ENCODE measurements around the gene MED31.

DNA sequence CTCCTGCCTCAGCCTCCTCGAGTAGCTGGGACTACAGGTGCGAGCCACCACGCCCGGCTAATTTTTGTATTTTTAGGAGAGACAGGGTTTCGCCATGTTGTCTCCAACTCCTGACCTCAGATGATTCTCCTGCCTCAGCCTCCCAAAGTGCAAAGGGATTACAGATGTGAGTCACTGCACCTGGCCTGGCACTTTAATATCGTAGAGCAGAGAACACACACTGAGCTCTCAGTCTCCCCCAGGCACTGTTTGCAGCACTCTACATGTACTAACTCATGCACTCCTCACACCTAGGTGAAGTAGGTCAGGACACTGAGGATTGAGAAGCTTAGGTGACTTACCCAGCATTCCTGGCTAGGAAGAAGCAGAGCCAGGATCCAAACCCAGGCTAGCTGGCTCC is 15.2 kb upstream of the MED31 start:
- no peak for TF ChIP-seq EZH2 (IDR thresholded peaks at IDR 0.05; ENCODE audit: borderline replicate concordance)
- no peak for TF ChIP-seq CTCF (IDR thresholded peaks at IDR 0.05; ENCODE audit: poor library complexity)
- TF ChIP-seq EZH2phosphoT487 (IDR thresholded peaks at IDR 0.05; ENCODE audit: low read depth, severe bottlenecking, unreplicated experiment) = no peak
